SK-N-SH (cell line): Measurements from ENCODE around the gene LBX1. TPM values are rescaled to one million over a fixed set of nuclear protein-coding genes. Genes with fewer than 3 reads are reported as not detected.

Experiments used
- CTCF ChIA-PET: fragments of 300-600, 350-600 bp; formaldehyde crosslinking; extraction: SDS; loops from one replicate; lab custom pipeline; 2021; lab: Yijun Ruan, JAX
- POLR2A ChIA-PET: fragments of 350-600 bp; sonication (Branson Sonifier 250); formaldehyde crosslinking; extraction: SDS; loops from one replicate; lab custom pipeline; 2020; ENCODE audit warnings: antibody characterized with exemption, inconsistent platforms; lab: Yijun Ruan, JAX
- DNase-seq: peaks from one replicate; pipeline ENCODE4 v3.0.0; 2012
- H2AFZ ChIP-seq: fragments of 200-600 bp; sonication (generic); 2 replicates; pipeline ENCODE4 v1.8.1; 2016; ENCODE audit warnings: antibody characterized with exemption, mild to moderate bottlenecking, low read depth
- H3F3A ChIP-seq: fragments of 200-600 bp; sonication (generic); replicated peaks from 2 replicates; pipeline ENCODE3; 2016; ENCODE audit warnings: antibody characterized with exemption, mild to moderate bottlenecking; ENCODE audit not compliant: insufficient read depth
- H3K27ac ChIP-seq, 2 experiments: fragments of 200-500 bp in 1 of 2; fragments of 200-600 bp in 1 of 2; sonication (Bioruptor generic) in 1 of 2; sonication (generic), shearing (Covaris generic) in 1 of 2; 2 replicates each; pipeline versions ENCODE4 v1.5.1 to v1.6.1; 2014 to 2016; ENCODE audit warnings: low read depth in 2 of 2, inconsistent platforms in 1 of 2, low read length in 1 of 2, mild to moderate bottlenecking in 1 of 2, mixed read lengths in 1 of 2
- H3K27me3 ChIP-seq: fragments of 200-600 bp; sonication (generic), shearing (Covaris generic); 2 replicates; pipeline ENCODE4 v1.6.1; 2016; ENCODE audit warnings: mixed run types; ENCODE audit not compliant: insufficient read depth
- H3K36me3 ChIP-seq, 2 experiments: fragments of 200-500 bp in 1 of 2; fragments of 200-600 bp in 1 of 2; sonication (Bioruptor generic) in 1 of 2; sonication (generic) in 1 of 2; replicated peaks in 1 of 2; 2 replicates each; pipeline versions ENCODE3 to v1.5.1; 2014 to 2016; ENCODE audit warnings: low read length in 1 of 2, mild to moderate bottlenecking in 1 of 2; ENCODE audit not compliant: insufficient read depth in 2 of 2, control insufficient read depth in 1 of 2
- H3K4me1 ChIP-seq, 2 experiments: fragments of 200-500 bp in 1 of 2; fragments of 200-600 bp in 1 of 2; sonication (Bioruptor generic) in 1 of 2; sonication (generic), shearing (Covaris generic) in 1 of 2; 2 replicates each; pipeline versions ENCODE4 v1.5.1 to v1.6.1; 2014 to 2016; ENCODE audit warnings: low read depth in 1 of 2, low read length in 1 of 2, mixed run types in 1 of 2; ENCODE audit not compliant: insufficient read depth in 2 of 2, control insufficient read depth in 1 of 2
- H3K4me2 ChIP-seq: fragments of 200-600 bp; sonication (generic), shearing (Covaris generic); 2 replicates; pipeline ENCODE4 v1.6.1; 2017; ENCODE audit warnings: mixed run types
- H3K4me3 ChIP-seq, 2 experiments: fragments of 200-500 bp in 1 of 2; fragments of 200-600 bp in 1 of 2; sonication (Bioruptor generic) in 1 of 2; sonication (generic), shearing (Covaris generic) in 1 of 2; 2 replicates each; pipeline versions ENCODE4 v1.5.1 to v1.8.1; 2014 to 2016; ENCODE audit warnings: low read depth in 2 of 2, inconsistent platforms in 1 of 2, low read length in 1 of 2, mild to moderate bottlenecking in 1 of 2, mixed read lengths in 1 of 2, moderate library complexity in 1 of 2
- H3K79me2 ChIP-seq: fragments of 200-600 bp; sonication (generic); 2 replicates; pipeline ENCODE4 v1.8.1; 2017; ENCODE audit warnings: mild to moderate bottlenecking; ENCODE audit not compliant: insufficient read depth
- H3K9ac ChIP-seq: fragments of 200-600 bp; sonication (generic); 2 replicates; pipeline ENCODE4 v1.6.1; 2017; ENCODE audit warnings: mixed run types
- H3K9me2 ChIP-seq: fragments of 200-600 bp; sonication (generic); 2 replicates; pipeline ENCODE4 v1.6.1; 2017; ENCODE audit warnings: mixed run types
- H3K9me3 ChIP-seq: fragments of 200-600 bp; sonication (generic); 2 replicates; pipeline ENCODE4 v1.6.1; 2017; ENCODE audit warnings: mixed run types, mild to moderate bottlenecking, moderate library complexity
- H4K20me1 ChIP-seq: fragments of 200-600 bp; sonication (generic); 2 replicates; pipeline ENCODE4 v1.6.1; 2017; ENCODE audit warnings: mild to moderate bottlenecking, mixed run types; ENCODE audit not compliant: insufficient read depth
- CHD2 ChIP-seq: fragments of 150-350 bp; IDR thresholded peaks from 2 replicates; pipeline ENCODE4 v1.6.1; 2018; ENCODE audit warnings: low read length; ENCODE audit not compliant: partially characterized antibody
- ELF1 ChIP-seq: IDR thresholded peaks from 2 replicates; pipeline ENCODE4 v1.4.0; 2012
- FOSL2 ChIP-seq: IDR thresholded peaks from 2 replicates; pipeline ENCODE4 v1.4.0; 2012; ENCODE audit warnings: low read depth, mild to moderate bottlenecking, moderate library complexity, borderline replicate concordance
- GATA2 ChIP-seq: sonication (generic); formaldehyde crosslinking; IDR thresholded peaks from 2 replicates; pipeline ENCODE4 v1.5.0; 2020; ENCODE audit warnings: mild to moderate bottlenecking, missing genetic modification reagents
- JUND ChIP-seq: IDR thresholded peaks from 2 replicates; pipeline ENCODE4 v1.4.0; 2012
- MXI1 ChIP-seq: IDR thresholded peaks from 2 replicates; pipeline ENCODE4 v1.6.1; 2012; ENCODE audit warnings: mild to moderate bottlenecking, low read depth, low read length, improper control_type of control experiment
- POLR2AphosphoS5 ChIP-seq: IDR thresholded peaks from 2 replicates; pipeline ENCODE4 v1.6.1; 2012; ENCODE audit warnings: low read depth, low read length
- RAD21 ChIP-seq: IDR thresholded peaks from 2 replicates; pipeline ENCODE4 v1.6.1; 2012; ENCODE audit warnings: mild to moderate bottlenecking, low read length
- RCOR1 ChIP-seq: fragments of 150-350 bp; IDR thresholded peaks from 2 replicates; pipeline ENCODE4 v1.6.1; 2017; ENCODE audit warnings: antibody characterized with exemption, low read length
- RFX5 ChIP-seq: IDR thresholded peaks from 2 replicates; pipeline ENCODE4 v1.6.1; 2012; ENCODE audit warnings: mild to moderate bottlenecking, improper control_type of control experiment, low read length
- SIN3A ChIP-seq: IDR thresholded peaks from 2 replicates; pipeline ENCODE4 v1.6.1; 2012; ENCODE audit warnings: low read depth, mild to moderate bottlenecking, low read length, moderate library complexity, borderline replicate concordance
- SMC3 ChIP-seq: IDR thresholded peaks from 2 replicates; pipeline ENCODE4 v1.6.1; 2012; ENCODE audit warnings: low read depth, low read length, improper control_type of control experiment
- TEAD4 ChIP-seq: IDR thresholded peaks from 2 replicates; pipeline ENCODE4 v1.4.0; 2012; ENCODE audit warnings: mild to moderate bottlenecking, borderline replicate concordance; ENCODE audit not compliant: insufficient read depth
- YY1 ChIP-seq: IDR thresholded peaks from 2 replicates; pipeline ENCODE4 v1.4.0; 2012; ENCODE audit warnings: low read depth, mild to moderate bottlenecking
- WGBS: methylation state at CpG from one replicate; pipeline ENCODE4 v1.1.6; 2017; ENCODE audit warnings: low lambda C conversion rate; 5-methylcytosine and 5-hydroxymethylcytosine counted together
- polyA plus RNA-seq, 3 experiments: library from polyadenylated mRNA; depleted of rRNA; stranded (reverse); fragments of >200 nt; gene quantifications; 2 replicates each; pipeline ENCODE4 v1.2.3, GENCODE V29; 2012
- TF ChIP-seq, protein P1 (sequence below): IDR thresholded peaks from 2 replicates; pipeline ENCODE4 v1.4.0; 2012; ENCODE audit warnings: low read depth, borderline replicate concordance
- TF ChIP-seq, protein P2 (sequence below): IDR thresholded peaks from 2 replicates; pipeline ENCODE4; 2012

LBX1 gene
- polyA plus RNA-seq, 1 of the 3 experiments (the other 2 are of a cell fraction), result not detected

DNA sequence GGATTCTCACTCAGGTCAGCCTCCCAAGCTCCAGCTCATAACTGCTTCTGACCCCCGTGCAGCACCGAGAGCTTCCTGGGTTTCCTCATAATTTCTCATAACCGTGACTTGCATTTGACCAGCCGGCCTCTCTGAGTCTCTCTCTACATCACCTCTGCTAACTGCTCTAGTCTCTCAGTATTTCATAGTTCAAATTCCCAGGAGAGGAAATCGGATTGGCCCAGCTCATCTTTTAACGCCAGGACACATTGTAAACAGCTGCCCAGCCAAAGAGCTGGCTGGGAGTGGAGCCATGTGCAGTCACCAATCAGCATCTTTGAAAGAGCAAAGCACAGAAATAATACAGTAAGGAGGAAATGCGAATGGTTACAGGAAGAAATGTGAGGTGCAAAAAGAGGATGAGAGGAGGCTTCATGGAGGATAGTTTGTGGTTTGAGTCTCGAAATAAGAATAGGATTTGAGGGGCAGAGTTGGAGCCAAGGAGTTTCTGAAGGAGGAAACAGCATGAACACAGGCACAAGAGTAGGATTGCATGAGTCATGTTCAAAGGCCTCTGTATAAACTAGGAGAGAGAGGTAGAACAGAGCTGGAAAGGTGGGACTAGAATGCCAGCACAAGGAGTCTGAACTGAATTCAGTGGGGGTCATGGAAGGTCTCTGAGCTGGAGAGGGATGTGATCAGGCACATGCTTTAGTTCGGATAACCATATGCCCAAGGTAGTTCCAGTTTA lies 15.2 kb upstream of the LBX1 start:
- no peak overlapping the region for H3K4me2 ChIP-seq
- H3K9me2 ChIP-seq, result no peaks in the 10 kb centered on the region
- no peaks in the 10 kb centered on the region for H3K36me3 ChIP-seq
- H3K4me3 ChIP-seq, result no peak overlapping the region
- peaks cover 51% of the 10 kb centered on the region for H3K27me3 ChIP-seq
- ChIA-PET CTCF (interaction anchor here (0.7 to 1.6 kb wide), 5 partner anchors 28 to 223 kb away, joined by 3 to 5 read pairs (median 3); no protein-coding TSS in a partner anchor), POLR2A (no interaction called here)
- H3K79me2 ChIP-seq, result no peaks in the 10 kb centered on the region
- TF ChIP-seq TEAD4 (no peak), ELF1 (no peak), JUND (0 out of 2 replicates have a peak, but pooled peaks have one; percentile 19), FOSL2 (peak; percentile 20; the same call in 1 of the 2 replicates), RFX5 (no peak)
- TF ChIP-seq, protein P1, sequence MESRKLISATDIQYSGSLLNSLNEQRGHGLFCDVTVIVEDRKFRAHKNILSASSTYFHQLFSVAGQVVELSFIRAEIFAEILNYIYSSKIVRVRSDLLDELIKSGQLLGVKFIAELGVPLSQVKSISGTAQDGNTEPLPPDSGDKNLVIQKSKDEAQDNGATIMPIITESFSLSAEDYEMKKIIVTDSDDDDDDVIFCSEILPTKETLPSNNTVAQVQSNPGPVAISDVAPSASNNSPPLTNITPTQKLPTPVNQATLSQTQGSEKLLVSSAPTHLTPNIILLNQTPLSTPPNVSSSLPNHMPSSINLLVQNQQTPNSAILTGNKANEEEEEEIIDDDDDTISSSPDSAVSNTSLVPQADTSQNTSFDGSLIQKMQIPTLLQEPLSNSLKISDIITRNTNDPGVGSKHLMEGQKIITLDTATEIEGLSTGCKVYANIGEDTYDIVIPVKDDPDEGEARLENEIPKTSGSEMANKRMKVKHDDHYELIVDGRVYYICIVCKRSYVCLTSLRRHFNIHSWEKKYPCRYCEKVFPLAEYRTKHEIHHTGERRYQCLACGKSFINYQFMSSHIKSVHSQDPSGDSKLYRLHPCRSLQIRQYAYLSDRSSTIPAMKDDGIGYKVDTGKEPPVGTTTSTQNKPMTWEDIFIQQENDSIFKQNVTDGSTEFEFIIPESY, result no peak
- WGBS, result 64% methylated on average over 9 of the region's 9 CpGs
- H3K4me1 ChIP-seq, result no peaks in the 10 kb centered on the region
- no peak overlapping the region for H2AFZ ChIP-seq
- H3K9me3 ChIP-seq, result no peaks in the 10 kb centered on the region
- H3K27ac ChIP-seq, result no peak overlapping the region
- no peaks in the 10 kb centered on the region for H4K20me1 ChIP-seq
- H3F3A ChIP-seq, result no peaks in the 10 kb centered on the region
- no peak for DNase-seq
- H3K9ac ChIP-seq, result no peak overlapping the region

DNA sequence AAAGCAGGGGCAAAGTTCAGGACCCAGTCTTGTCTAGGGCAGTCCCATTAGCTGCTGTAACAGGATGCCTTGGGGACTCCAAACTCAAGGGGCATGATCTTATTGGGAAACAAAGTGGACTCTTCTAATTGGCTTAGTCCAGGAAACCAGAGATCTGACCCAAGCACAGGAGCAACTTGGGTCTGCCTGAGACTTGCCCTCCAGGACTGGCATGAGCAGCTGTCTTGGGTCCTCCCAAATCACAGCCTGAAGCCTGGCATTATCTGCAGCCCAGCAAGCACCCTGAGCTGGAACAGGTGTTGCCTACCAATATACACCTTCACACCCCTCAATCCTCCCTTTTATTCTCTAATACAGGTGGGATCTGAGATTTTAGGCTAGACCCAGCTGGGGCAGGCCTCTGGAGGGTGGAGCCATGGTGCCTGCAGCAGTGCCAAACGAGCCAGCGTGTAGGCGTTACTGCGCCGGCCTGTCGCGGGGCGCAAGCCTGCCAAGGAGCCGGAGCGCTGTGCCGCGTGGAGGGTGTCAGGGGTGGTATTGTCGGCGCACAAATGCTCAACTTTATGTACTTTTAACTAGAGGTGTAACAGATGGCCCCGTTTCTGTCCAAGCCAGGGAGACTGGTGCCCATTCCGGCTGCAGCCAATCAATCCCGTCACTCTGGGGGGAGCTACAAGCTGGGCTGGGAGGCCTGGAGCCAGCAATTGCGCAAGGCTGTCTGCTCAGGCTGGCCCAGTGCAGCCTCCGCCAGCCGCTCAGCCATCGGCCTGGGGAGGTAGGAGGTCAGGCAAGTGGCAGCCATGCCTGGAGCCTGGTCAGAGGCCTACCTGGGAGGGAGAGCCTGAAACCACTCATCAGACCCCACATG lies 12.8 kb upstream of the LBX1 start:
- no peaks in the 10 kb centered on the region for H3K9me2 ChIP-seq
- H3K9ac ChIP-seq, result no peak overlapping the region
- no peaks in the 10 kb centered on the region for H3K9me3 ChIP-seq
- H3K27ac ChIP-seq, result no peak overlapping the region
- H4K20me1 ChIP-seq, result no peaks in the 10 kb centered on the region
- 86% methylated on average over 16 of the region's 21 CpGs for WGBS
- ChIA-PET POLR2A (no interaction called here), CTCF (interaction anchor here (1.0 to 3.6 kb wide), 7 partner anchors 28 to 329 kb away, joined by 3 to 15 read pairs (median 4); no protein-coding TSS in a partner anchor)
- H3K4me2 ChIP-seq, result no peak overlapping the region
- H3K4me3 ChIP-seq, result no peak overlapping the region
- H3F3A ChIP-seq, result no peaks in the 10 kb centered on the region
- H3K27me3 ChIP-seq, result peaks cover 57% of the 10 kb centered on the region
- TF ChIP-seq RCOR1 (no peak), JUND (no peak), SIN3A (no peak), CHD2 (no peak), GATA2 (CRISPR knock-in tag) (no peak), RAD21 (no peak), YY1 (no peak), RFX5 (no peak), SMC3 (no peak), POLR2AphosphoS5 (no peak), MXI1 (no peak)
- TF ChIP-seq, protein P2, sequence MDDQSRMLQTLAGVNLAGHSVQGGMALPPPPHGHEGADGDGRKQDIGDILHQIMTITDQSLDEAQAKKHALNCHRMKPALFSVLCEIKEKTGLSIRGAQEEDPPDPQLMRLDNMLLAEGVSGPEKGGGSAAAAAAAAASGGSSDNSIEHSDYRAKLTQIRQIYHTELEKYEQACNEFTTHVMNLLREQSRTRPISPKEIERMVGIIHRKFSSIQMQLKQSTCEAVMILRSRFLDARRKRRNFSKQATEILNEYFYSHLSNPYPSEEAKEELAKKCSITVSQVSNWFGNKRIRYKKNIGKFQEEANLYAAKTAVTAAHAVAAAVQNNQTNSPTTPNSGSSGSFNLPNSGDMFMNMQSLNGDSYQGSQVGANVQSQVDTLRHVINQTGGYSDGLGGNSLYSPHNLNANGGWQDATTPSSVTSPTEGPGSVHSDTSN, result no peak
- DNase-seq, result no peak
- no peaks in the 10 kb centered on the region for H3K79me2 ChIP-seq
- no peak overlapping the region for H2AFZ ChIP-seq
- H3K36me3 ChIP-seq, result no peaks in the 10 kb centered on the region
- H3K4me1 ChIP-seq, result no peaks in the 10 kb centered on the region
